ENCODE data around the gene GP9. TPM values are rescaled to one million over a fixed set of nuclear protein-coding genes. Genes with fewer than 3 reads are reported as not detected.

GP9 gene
- 0.14 TPM in 1 of 5 replicates, not detected in the others for total RNA-seq (2022; extraction: Qiagen RNA extraction)

DNA sequence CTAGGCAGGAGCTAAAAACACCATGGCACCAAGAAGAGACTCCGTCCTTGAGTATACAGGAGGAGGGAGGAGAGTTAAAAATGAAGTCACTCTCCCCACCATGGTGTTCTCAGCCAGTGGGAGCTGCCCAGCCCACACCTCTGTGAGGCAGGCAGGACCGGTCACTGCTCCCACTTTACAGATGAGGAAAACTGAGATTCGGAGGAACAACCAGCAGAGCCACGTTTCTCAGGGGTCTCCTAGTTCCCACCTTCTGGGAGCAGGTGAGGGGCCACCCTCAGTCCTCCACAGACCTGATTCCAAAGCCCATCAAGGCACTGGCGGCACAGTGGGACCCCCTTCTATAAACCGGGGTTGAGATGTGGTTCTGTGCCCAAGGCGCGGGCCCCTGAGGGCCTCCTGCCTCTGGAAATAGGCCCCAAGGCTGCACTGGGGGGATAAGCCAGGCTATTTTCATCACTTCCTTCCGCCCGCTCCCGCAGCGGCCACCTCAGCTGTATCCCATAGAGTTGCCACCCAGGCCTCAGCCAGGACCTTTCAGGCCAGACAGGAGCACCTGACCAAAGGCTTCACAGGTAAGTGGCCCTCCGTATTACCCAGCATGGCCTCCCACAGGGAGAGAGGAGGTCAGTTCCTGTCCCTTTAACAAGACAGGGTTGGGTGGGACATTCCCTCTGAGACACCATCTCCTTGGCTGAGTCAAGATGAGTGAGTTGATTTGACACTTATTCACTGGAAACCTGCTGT is at the start of gene GP9:
Gene GP9, plus strand, starts transcription at position 504 of the 747 bp plus-strand sequence. CDS start 961 bp downstream, outside the sequence.

Other genes with a start within 250 kb of the GP9 start
- gene ACAD9, start 181.2 kb upstream of the GP9 start, total RNA-seq (2022; extraction: Qiagen RNA extraction), result 21.8 to 24.5 TPM (median 23.5 TPM) in 5 replicates
- 0.09 TPM in 1 of 5 replicates, not detected in the others for gene CFAP92, start 66.7 kb upstream of the GP9 start, total RNA-seq (2022; extraction: Qiagen RNA extraction)
- 0.02 TPM in 1 of 5 replicates, not detected in the others for gene EFCC1, start 59.5 kb upstream of the GP9 start, total RNA-seq (2022; extraction: Qiagen RNA extraction)
- 3.9 to 5.1 TPM (median 4.4 TPM) in 5 replicates for gene RAB43, start 61.0 kb downstream of the GP9 start, total RNA-seq (2022; extraction: Qiagen RNA extraction)
- gene ISY1, start 100.3 kb downstream of the GP9 start, total RNA-seq (2022; extraction: Qiagen RNA extraction), result 19.3 to 22.3 TPM (median 21.3 TPM) in 5 replicates
- 342 to 381 TPM (median 348 TPM) in 5 replicates for gene CNBP, start 123.1 kb downstream of the GP9 start, total RNA-seq (2022; extraction: Qiagen RNA extraction)
- 72.4 to 91.4 TPM (median 77.7 TPM) in 5 replicates for gene COPG1, start 188.8 kb downstream of the GP9 start, total RNA-seq (2022; extraction: Qiagen RNA extraction)
- 37.5 to 40.9 TPM (median 40.1 TPM) in 5 replicates for gene HMCES, start 218.1 kb downstream of the GP9 start, total RNA-seq (2022; extraction: Qiagen RNA extraction)